Measurements from ENCODE around the gene PDLIM4.

Gene PDLIM4

GRCh38 chr5:132227235-132227484 is 30.3 kb upstream of the PDLIM4 start:
- H3K27ac ChIP-seq = peak overlapping the region; percentile 58
- TF ChIP-seq, protein P1, sequence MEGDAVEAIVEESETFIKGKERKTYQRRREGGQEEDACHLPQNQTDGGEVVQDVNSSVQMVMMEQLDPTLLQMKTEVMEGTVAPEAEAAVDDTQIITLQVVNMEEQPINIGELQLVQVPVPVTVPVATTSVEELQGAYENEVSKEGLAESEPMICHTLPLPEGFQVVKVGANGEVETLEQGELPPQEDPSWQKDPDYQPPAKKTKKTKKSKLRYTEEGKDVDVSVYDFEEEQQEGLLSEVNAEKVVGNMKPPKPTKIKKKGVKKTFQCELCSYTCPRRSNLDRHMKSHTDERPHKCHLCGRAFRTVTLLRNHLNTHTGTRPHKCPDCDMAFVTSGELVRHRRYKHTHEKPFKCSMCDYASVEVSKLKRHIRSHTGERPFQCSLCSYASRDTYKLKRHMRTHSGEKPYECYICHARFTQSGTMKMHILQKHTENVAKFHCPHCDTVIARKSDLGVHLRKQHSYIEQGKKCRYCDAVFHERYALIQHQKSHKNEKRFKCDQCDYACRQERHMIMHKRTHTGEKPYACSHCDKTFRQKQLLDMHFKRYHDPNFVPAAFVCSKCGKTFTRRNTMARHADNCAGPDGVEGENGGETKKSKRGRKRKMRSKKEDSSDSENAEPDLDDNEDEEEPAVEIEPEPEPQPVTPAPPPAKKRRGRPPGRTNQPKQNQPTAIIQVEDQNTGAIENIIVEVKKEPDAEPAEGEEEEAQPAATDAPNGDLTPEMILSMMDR (IDR thresholded peaks at IDR 0.05) = no peak
- TF ChIP-seq ZFX (IDR thresholded peaks at IDR 0.05; ENCODE audit: borderline replicate concordance) = no peak

DNA sequence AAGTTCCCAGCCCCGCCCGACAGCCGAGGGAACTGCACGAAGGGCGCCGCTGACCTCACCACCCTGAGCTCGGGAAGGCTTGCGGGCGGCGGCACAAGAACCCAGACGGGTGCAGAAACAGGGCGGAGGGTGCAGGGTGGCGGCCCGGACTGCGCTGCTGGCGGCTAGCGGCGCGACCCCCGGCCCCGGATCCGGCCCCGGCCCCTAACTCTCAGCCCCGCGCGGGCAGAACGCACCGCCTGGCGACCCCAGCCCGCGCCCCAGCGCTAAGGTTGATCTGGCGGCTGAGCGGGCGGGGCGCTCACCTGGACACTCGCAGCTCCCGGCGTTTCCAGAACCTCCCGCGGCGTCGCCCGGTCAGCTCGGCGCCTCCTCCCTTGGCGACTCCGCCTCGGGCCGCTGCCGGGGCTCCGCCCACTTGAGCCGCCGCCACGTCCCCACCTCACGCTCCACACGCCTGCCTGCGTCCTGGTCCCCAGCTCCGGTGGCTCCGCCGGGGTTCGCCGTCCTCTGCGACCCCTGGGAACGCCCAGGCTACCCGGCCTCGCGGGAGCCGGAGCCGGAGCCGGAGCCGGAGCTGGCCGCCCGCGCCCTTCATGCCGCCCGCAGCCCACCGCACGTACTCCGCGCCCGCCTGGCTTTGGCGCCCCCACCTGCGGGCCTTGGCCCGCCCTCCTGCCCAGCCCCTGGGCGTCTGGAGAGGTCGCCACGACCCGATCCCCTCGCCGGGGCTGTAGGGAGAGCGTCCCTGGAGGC is 29.8 kb upstream of the PDLIM4 start, which contains the start of gene P4HA2:
Gene P4HA2 (minus strand): TSS at position 369 of the 756 bp plus-strand sequence. CDS start 9,227 bp downstream, outside the sequence.
- TF ChIP-seq ZFX (IDR thresholded peaks at IDR 0.05; ENCODE audit: borderline replicate concordance) = no peak
- TF ChIP-seq, protein P1 (IDR thresholded peaks at IDR 0.05) = peak; percentile 11; the same call in 1 of the 2 replicates
- H3K27ac ChIP-seq = peak within 1 kb of the TSS; percentile 58

GRCh38 chr5:132228241-132229035 is 29.1 kb upstream of the PDLIM4 start:
- peak overlapping the region; percentile 58 for H3K27ac ChIP-seq
- TF ChIP-seq, protein P1 (IDR thresholded peaks at IDR 0.05) = no peak
- no peak for TF ChIP-seq ZFX (IDR thresholded peaks at IDR 0.05; ENCODE audit: borderline replicate concordance)

DNA sequence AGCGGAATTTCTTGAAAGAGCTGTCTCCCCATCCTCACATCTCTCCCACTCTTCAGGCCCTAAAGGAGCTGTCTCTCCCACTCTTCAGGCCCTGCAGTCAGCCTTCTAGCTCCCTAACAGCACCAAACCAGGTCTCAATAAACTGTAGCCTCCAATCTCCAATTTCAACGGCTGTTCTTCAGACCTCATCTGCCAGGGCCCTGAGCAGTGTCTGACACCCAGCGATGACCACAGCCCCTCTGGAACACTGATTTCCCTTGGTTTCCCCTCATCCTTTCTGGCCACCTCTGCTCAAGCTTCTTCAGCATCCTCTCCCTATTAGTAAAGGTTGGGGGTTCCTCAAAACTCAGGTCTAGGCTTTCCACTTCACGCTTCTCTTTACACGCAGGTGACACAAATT is 28.3 kb upstream of the PDLIM4 start:
- H3K27ac ChIP-seq = no peak overlapping the region
- no peak for TF ChIP-seq ZFX (IDR thresholded peaks at IDR 0.05; ENCODE audit: borderline replicate concordance)
- TF ChIP-seq, protein P1 (IDR thresholded peaks at IDR 0.05) = no peak

DNA sequence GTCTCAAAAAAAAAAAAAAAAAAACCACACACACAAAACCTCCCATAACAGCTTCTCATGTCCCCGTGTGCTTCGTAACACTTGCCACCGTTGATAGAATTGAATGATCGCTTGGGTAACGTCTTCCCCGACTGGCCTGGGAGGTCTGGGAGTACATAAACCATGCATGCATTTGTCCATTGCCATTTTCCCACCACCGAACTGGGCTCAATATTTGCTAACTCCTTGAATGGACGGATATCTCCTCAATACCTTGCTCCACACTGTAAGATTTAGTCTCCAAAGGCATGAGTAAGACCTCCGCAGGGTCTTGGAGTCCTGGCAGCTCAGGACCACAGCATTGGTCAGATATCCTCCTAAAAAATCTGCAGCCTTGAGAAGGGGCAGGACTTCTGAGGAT is 26.6 kb upstream of the PDLIM4 start:
- no peak overlapping the region for H3K27ac ChIP-seq
- no peak for TF ChIP-seq ZFX (IDR thresholded peaks at IDR 0.05; ENCODE audit: borderline replicate concordance)
- TF ChIP-seq, protein P1 (IDR thresholded peaks at IDR 0.05) = no peak

GRCh38 chr5:132232465-132232864 is 25.0 kb upstream of the PDLIM4 start:
- TF ChIP-seq ZFX (IDR thresholded peaks at IDR 0.05; ENCODE audit: borderline replicate concordance) = no peak
- TF ChIP-seq, protein P1 (IDR thresholded peaks at IDR 0.05) = no peak
- H3K27ac ChIP-seq = no peak overlapping the region

DNA sequence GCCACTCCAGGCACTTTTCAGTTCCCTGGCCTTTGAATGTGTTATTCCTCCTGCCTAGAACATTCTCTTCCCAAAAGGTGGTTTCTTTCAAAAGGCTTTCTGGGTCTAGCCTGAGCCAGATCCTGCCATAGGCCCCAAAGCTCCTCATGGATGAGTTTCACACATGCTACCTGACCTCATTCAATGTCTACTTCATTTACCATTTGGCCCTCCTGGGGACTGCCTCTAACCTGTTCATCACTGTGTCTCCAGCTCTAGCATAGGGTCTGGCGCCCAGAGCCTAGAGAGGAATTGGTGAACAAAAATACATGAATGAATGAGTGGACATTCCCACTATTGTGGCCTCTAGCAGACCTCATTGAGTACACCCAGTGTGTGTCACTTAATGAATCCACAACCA is 24.4 kb upstream of the PDLIM4 start:
- no peak overlapping the region for H3K27ac ChIP-seq
- TF ChIP-seq, protein P1 (IDR thresholded peaks at IDR 0.05) = no peak
- TF ChIP-seq ZFX (IDR thresholded peaks at IDR 0.05; ENCODE audit: borderline replicate concordance) = no peak

Measured in 22Rv1 (cell line).